Rectal smooth muscle tissue (tissue), 1 donor: ENCODE data around the gene MMP10.

Experiments used
- H3K27ac ChIP-seq: one replicate; pipeline ENCODE4 v1.7.0; 2013; ENCODE audit warnings: low read depth, low read length, inconsistent platforms
- H3K27me3 ChIP-seq: one replicate; pipeline ENCODE4 v1.7.0; 2013; ENCODE audit warnings: low read length; ENCODE audit not compliant: control insufficient read depth, insufficient read depth
- H3K36me3 ChIP-seq: one replicate; pipeline ENCODE4 v1.7.0; 2013; ENCODE audit warnings: low read length; ENCODE audit not compliant: control insufficient read depth, insufficient read depth
- H3K4me1 ChIP-seq: one replicate; pipeline ENCODE4 v1.7.0; 2013; ENCODE audit warnings: low read length; ENCODE audit not compliant: control insufficient read depth, insufficient read depth
- H3K4me3 ChIP-seq: one replicate; pipeline ENCODE4 v1.7.0; 2013; ENCODE audit warnings: low read length
- H3K9ac ChIP-seq: one replicate; pipeline ENCODE4 v1.7.0; 2013; ENCODE audit warnings: low read length

MMP10 gene

DNA sequence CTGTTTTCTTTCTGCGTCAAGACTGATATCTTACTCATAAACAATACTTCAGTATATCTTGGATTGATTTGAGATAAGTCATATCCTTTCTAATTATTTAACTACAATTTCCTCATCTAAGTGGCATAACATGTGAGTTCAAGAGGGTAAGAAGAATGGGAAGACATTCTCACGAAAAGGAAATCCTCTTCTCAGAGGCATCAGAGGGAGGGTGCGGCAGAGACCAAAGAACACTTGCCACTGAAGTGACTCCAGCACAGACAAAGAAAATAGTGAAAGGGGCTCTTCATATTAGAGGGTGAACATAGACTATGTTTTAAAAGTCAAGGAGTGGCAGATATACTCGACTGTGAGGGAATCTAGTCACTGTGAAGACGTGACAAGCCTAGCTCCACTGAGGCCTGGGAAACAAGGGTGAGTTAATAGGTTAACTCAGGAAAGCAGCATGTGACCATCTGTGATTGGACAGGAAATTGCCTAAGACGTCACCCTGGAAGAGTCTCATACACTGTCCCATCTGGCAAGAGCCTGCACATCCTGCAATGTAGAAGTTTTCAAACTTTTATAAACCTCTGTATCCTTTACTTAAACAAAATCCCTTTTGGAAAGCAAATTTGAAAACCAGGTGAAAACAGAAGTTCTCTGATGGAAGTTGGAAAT, 19.4 kb upstream of the MMP10 start:
- H3K4me3 ChIP-seq: no peak overlapping the region
- no peak overlapping the region for H3K9ac ChIP-seq
- no peak overlapping the region for H3K27ac ChIP-seq
- no peaks in the 10 kb centered on the region for H3K27me3 ChIP-seq
- no peaks in the 10 kb centered on the region for H3K4me1 ChIP-seq
- H3K36me3 ChIP-seq: no peaks in the 10 kb centered on the region

DNA sequence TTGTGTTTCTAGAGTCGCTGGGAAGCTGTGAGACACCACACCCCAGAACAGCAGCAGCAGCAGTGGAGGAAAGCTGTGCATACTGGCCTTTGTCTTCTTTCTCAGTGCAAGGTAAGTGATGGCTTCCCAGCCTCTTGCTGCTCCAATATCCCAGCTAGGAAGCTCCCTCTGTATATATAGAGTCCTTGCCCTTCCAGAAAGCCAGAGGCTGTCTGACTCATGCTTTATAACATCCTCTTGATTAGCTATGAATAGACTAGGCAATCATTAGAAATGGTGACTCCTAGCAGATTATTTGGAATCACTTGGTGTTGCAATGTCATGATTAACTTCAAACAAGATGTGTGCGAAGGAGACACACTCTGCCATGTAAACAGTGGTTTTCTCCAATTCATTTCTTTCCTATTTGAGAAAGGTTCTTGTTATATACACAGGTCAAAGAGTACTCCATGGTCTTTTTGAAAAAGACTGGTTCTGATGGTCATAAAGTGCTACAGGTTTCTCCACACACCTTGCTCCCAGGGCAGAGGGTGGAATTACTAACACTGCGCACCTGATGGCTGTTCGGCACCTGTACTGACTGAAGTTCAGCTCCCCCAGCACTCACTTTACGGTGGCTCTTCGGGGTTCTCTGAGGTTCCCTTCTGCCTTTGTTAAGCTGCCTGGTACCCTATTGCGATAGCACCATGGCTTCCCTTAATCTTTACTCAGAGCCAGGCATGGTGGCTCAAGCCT, 17.8 kb upstream of the MMP10 start, which contains the start of gene MMP1:
MMP1 (minus strand) TSS at position 149 of the 735 bp plus-strand sequence; CDS start at position 81, 68 bp downstream.
- Histone ChIP-seq H3K4me3 (no peak within 1 kb of the TSS), H3K4me1 (no peaks in the 10 kb centered on the region), H3K9ac (no peak within 1 kb of the TSS), H3K27me3 (no peaks in the 10 kb centered on the region), H3K27ac (no peak within 1 kb of the TSS), H3K36me3 (no peaks in the 10 kb centered on the region)

DNA sequence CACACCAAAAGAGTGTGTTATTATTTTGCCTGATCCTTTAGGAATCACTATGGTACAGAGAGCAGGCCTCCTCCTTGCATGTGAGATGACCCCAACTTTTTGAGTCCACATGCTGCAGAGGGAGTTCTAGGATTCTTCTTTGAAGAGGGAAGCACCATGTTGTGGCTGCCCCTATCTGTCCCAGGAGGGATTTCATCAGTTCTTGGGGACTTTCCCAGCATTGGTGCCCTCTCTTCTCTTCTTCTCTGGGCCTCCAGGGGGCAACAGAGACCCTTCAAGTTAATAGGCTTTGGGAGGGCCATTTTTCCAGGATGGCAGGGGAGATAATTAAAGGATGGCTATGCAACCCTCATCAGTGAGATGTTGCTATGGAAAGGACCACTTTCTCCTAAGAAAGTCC, 14.0 kb upstream of the MMP10 start:
- Histone ChIP-seq H3K9ac (no peak overlapping the region), H3K27ac (no peak overlapping the region), H3K4me3 (no peak overlapping the region), H3K36me3 (no peaks in the 10 kb centered on the region), H3K27me3 (no peaks in the 10 kb centered on the region), H3K4me1 (no peaks in the 10 kb centered on the region)

DNA sequence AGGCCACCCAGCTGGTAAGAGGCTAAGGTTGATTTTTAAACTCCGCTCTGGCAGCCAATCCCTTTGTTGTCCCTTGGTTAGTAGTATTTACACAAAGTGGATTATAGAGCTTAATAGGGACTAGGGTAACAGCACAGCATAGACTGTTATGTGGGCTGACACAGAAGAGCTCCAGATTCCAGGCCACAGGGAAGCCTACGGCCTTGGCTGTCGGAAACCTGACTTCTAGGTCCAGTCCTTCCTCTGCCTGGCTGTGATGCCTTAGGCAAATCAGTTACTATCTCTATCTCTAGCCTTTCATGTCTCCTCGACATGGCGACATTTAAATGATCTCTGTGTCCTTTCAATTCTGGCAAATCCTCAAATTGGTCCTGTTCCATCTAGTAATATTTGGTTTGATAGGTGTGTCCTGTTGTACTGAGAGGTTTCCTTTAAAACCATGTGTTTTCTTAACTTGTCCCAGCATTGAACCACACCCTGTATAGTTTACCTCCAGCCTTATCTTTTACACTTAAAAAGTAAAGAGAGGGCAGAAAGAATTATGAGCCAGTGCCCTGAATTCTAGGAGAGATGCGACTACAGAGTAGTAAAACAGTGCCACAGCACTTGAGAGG, 13.4 kb upstream of the MMP10 start:
- Histone ChIP-seq H3K36me3 (no peaks in the 10 kb centered on the region), H3K27ac (no peak overlapping the region), H3K4me3 (no peak overlapping the region), H3K9ac (no peak overlapping the region), H3K4me1 (no peaks in the 10 kb centered on the region), H3K27me3 (no peaks in the 10 kb centered on the region)

DNA sequence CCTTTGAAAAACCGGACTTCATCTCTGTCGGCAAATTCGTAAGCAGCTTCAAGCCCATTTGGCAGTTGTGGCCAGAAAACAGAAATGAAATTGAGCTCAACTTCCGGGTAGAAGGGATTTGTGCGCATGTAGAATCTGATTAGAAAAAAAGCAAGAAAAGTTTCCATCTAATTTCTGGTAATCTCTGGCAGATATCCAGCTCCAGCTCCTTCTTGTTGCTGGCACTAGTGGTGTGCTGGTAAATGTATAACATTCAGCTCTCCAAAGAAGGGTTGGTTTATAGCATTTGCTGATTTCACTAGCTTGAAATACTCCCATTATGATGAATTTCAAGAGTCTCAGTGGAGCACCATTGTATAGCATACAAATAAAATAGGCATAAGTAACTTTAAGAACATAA, 12.2 kb upstream of the MMP10 start:
- no peaks in the 10 kb centered on the region for H3K4me1 ChIP-seq
- no peak overlapping the region for H3K4me3 ChIP-seq
- H3K27me3 ChIP-seq: no peaks in the 10 kb centered on the region
- H3K27ac ChIP-seq: no peak overlapping the region
- no peaks in the 10 kb centered on the region for H3K36me3 ChIP-seq
- H3K9ac ChIP-seq: no peak overlapping the region

DNA sequence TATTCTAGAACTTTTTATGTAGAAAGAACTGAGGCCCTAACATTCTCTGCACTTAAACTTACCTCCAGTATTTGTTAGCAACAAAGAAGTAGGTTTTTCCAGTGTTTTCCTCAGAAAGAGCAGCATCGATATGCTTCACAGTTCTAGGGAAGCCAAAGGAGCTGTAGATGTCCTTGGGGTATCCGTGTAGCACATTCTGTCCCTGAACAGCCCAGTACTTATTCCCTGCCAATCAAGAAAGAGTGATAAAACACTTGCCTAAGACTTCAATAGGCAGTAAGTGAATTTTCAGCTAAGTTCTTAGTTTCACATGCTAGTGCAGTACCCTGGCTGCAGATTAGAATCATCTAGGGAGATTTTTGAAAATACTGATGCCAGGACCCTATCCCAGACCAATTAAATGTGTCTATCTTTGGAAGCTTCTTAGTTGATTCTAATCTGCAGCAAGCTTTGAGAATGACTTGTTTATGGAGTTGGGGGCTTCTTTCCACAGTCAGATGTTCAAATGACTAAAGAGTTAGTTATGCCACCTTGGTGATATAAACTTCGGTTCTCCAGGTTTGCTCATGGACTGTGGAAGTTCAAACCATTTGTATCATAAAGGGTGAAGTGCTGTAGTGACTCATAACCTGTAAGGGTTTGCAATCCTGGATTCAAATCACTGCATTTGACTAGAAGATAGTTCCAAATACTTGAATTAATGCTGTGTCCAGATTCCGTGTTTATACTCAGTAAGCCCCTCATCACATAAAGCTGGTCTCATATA, 11.0 kb upstream of the MMP10 start:
- Histone ChIP-seq H3K27me3 (no peaks in the 10 kb centered on the region), H3K4me1 (no peaks in the 10 kb centered on the region), H3K36me3 (no peaks in the 10 kb centered on the region), H3K9ac (no peak overlapping the region), H3K4me3 (no peak overlapping the region), H3K27ac (no peak overlapping the region)

DNA sequence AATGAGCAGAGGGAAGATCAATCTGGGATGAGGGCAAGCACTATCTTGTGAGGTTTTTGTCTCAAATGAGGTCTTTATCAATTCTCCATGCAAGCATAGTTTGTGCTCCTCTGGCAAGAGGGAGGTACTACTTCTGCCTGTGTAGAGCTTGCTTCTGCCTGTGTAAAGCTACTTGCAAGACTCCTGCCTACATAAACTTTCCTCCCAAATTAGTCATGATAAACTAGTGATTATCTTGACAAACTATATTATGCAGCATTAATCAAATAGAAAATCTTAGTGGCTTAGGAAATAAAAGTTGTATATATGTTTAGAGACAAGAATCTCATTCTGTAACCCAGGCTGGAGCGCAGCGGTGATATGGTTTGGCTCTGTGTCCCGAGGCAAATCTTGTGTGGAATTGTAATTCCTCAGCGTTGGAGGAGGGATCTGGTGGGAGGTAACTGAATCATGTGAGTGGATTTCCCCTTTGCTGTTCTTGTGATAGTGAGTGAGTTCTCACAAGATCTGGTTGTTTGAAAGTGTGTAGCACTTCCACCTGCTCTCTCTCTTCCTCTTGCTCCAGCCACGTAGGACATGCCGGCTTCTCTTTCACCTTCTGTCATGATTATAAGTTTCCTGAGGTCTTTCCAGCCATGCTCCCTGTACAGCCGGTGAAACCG, 8.0 kb upstream of the MMP10 start:
- Histone ChIP-seq H3K4me3 (no peak overlapping the region), H3K9ac (no peak overlapping the region), H3K27me3 (no peaks in the 10 kb centered on the region), H3K4me1 (no peaks in the 10 kb centered on the region), H3K27ac (no peak overlapping the region), H3K36me3 (no peaks in the 10 kb centered on the region)

DNA sequence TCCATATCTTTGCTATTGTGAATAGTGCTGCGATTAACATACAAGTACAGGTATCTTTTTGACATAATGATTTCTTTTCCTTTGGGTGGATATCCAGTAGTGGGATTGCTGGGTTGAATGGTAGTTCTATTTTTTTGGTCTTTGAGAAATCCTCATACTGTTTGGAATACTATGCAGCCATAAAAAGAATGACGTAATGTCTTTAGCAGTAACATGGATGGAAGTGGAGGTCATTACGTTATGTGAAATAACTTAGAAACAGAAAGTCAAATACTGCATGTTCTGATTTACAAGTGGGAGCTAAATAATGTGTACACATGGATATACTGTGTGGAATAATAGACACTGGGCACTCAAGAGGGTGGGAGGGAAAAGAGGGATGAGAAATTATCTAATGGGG, 4.0 kb upstream of the MMP10 start:
- Histone ChIP-seq H3K4me3 (no peak overlapping the region), H3K9ac (no peak overlapping the region), H3K4me1 (no peaks in the 10 kb centered on the region), H3K27me3 (no peaks in the 10 kb centered on the region), H3K36me3 (no peaks in the 10 kb centered on the region), H3K27ac (no peak overlapping the region)

DNA sequence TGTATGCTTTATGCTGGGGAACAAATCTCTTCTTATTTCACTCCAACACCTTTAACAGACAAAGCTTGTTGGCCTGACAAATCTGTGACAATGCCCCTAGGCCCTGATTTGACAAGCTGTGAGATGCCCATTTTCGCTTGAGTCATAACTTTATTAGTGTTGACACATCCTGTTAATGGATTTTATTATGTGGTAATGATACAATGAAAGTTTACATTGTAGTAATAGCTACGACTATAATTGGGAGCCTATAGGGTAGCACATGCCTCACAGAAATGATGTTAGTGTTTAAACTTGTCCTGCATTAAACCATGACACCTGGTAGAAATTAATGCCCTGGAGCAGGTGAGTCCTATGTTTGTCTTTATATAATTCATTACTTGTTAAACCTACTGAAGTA, 3.3 kb upstream of the MMP10 start:
- no peaks in the 10 kb centered on the region for H3K36me3 ChIP-seq
- H3K4me1 ChIP-seq: no peaks in the 10 kb centered on the region
- H3K27ac ChIP-seq: no peak overlapping the region
- H3K9ac ChIP-seq: no peak overlapping the region
- H3K4me3 ChIP-seq: no peak overlapping the region
- no peaks in the 10 kb centered on the region for H3K27me3 ChIP-seq

DNA sequence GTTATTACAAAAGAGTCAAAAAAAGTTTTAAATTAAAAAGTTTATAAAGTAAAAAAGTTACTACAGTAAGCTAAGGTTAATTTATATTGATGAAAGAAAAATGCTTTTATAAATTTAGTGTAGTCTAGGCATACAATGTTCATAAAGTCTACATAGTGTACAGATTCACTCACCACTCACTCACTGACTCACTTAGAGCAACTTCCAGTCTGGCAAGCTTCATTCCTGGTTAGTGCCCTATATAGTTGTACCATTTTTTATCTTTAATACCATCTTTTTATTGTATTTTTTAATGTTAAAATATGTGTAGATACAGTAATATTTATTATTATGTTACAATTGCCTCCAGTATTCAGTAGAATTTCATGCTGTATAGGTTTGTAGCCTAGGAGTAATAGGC, 2.6 kb upstream of the MMP10 start:
- no peak overlapping the region for H3K27ac ChIP-seq
- no peaks in the 10 kb centered on the region for H3K4me1 ChIP-seq
- H3K4me3 ChIP-seq: no peak overlapping the region
- H3K9ac ChIP-seq: no peak overlapping the region
- no peaks in the 10 kb centered on the region for H3K27me3 ChIP-seq
- no peaks in the 10 kb centered on the region for H3K36me3 ChIP-seq

DNA sequence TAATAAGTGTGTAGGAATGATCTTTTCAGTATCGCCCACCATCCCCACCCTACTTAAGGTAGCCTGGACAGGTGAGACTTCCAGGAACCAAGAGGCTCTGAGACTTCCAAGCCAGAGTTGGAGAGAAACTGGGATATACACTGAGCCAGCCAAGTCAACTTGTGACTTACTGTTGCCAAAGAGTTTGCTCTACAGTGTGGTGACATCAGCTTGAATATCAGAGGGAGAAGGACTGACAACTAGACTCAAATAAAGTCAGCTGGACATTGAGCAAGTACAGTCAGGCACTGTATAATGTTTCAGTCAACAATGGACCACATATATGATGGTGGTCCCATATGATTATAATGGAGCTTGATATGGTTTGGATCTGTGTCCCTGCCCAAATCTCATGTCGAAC, 1.2 kb upstream of the MMP10 start:
- no peak overlapping the region for H3K9ac ChIP-seq
- no peak overlapping the region for H3K4me3 ChIP-seq
- no peak overlapping the region for H3K27ac ChIP-seq
- no peaks in the 10 kb centered on the region for H3K4me1 ChIP-seq
- H3K36me3 ChIP-seq: no peaks in the 10 kb centered on the region
- no peaks in the 10 kb centered on the region for H3K27me3 ChIP-seq

DNA sequence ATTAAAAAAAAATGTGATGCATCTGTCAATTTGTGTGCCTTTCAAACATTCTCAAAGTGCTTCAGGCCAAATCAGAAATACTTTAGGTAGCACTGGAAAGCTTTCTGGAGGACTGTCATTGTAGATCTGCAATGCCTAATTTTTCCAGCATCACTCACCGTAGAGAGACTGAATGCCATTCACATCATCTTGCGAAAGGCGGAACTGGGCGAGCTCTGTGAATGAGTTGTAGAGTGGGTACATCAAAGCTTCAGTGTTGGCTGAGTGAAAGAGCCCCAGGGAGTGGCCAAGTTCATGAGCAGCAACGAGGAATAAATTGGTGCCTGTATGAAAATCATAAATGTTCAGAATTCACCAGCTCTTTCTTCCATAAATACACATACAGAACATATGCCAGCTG, 4.0 kb downstream of the MMP10 start:
- Histone ChIP-seq H3K27ac (no peak overlapping the region), H3K4me1 (no peaks in the 10 kb centered on the region), H3K9ac (no peak overlapping the region), H3K36me3 (no peaks in the 10 kb centered on the region), H3K4me3 (no peak overlapping the region), H3K27me3 (no peaks in the 10 kb centered on the region)
